ENCODE results near the gene LARGE2.

The LARGE2 gene

GRCh38 chr11:45886816-45887520 is 35.5 kb upstream of the LARGE2 start:
- TF ChIP-seq CTCF (IDR thresholded peaks at IDR 0.05; ENCODE audit: low read depth, low read length), result no peak
- peak overlapping the region; percentile 81; the same call in 1 of the 2 replicates for H3K4me3 ChIP-seq (ENCODE audit: low read depth, low read length)
- H3K36me3 ChIP-seq, result peaks cover 6% of the 10 kb centered on the region; the same call in 1 of the 2 replicates
- no peaks in the 10 kb centered on the region for H3K27me3 ChIP-seq (ENCODE audit: insufficient read depth, low read depth, severe bottlenecking)
- peak overlapping the region; percentile 22; the same call in 1 of the 2 replicates for H3K27ac ChIP-seq
- no peaks in the 10 kb centered on the region for H3K9me3 ChIP-seq (ENCODE audit: severe bottlenecking)
- DNase-seq, result no peak

- Histone ChIP-seq H3K27ac (no peak overlapping the region), H3K9me3 (ENCODE audit: severe bottlenecking) (no peaks in the 10 kb centered on the region), H3K36me3 (peaks cover 6% of the 10 kb centered on the region; the same call in 1 of the 2 replicates), H3K4me3 (ENCODE audit: low read depth, low read length) (no peak overlapping the region), H3K27me3 (ENCODE audit: insufficient read depth, low read depth, severe bottlenecking) (no peaks in the 10 kb centered on the region)
- no peak for TF ChIP-seq CTCF (IDR thresholded peaks at IDR 0.05; ENCODE audit: low read depth, low read length)
- DNase-seq, result no peak
Observed at GRCh38 chr11:45887587-45887986, 34.9 kb upstream of the LARGE2 start.

GRCh38 chr11:45889555-45889954 is 32.9 kb upstream of the LARGE2 start:
- Histone ChIP-seq H3K27ac (no peak overlapping the region), H3K36me3 (peaks cover 6% of the 10 kb centered on the region; the same call in 1 of the 2 replicates), H3K27me3 (ENCODE audit: insufficient read depth, low read depth, severe bottlenecking) (no peaks in the 10 kb centered on the region), H3K9me3 (ENCODE audit: severe bottlenecking) (no peaks in the 10 kb centered on the region), H3K4me3 (ENCODE audit: low read depth, low read length) (no peak overlapping the region)
- no peak for DNase-seq
- TF ChIP-seq CTCF (IDR thresholded peaks at IDR 0.05; ENCODE audit: low read depth, low read length), result no peak

GRCh38 chr11:45889966-45890365 is 32.5 kb upstream of the LARGE2 start:
- peaks cover 6% of the 10 kb centered on the region; the same call in 1 of the 2 replicates for H3K36me3 ChIP-seq
- no peaks in the 10 kb centered on the region for H3K9me3 ChIP-seq (ENCODE audit: severe bottlenecking)
- no peak overlapping the region for H3K4me3 ChIP-seq (ENCODE audit: low read depth, low read length)
- TF ChIP-seq CTCF (IDR thresholded peaks at IDR 0.05; ENCODE audit: low read depth, low read length), result no peak
- no peak for DNase-seq
- no peaks in the 10 kb centered on the region for H3K27me3 ChIP-seq (ENCODE audit: insufficient read depth, low read depth, severe bottlenecking)
- H3K27ac ChIP-seq, result no peak overlapping the region

GRCh38 chr11:45890886-45891550 is 31.4 kb upstream of the LARGE2 start:
- TF ChIP-seq CTCF (IDR thresholded peaks at IDR 0.05; ENCODE audit: low read depth, low read length), result no peak

More at GRCh38 chr11:45890886-45891550, 31.4 kb upstream of the LARGE2 start:
- Histone ChIP-seq H3K36me3 (peaks cover 6% of the 10 kb centered on the region; the same call in 1 of the 2 replicates), H3K27me3 (ENCODE audit: insufficient read depth, low read depth, severe bottlenecking) (no peaks in the 10 kb centered on the region), H3K9me3 (ENCODE audit: severe bottlenecking) (no peaks in the 10 kb centered on the region), H3K4me3 (ENCODE audit: low read depth, low read length) (no peak overlapping the region), H3K27ac (no peak overlapping the region)
- no peak for DNase-seq
